Tibial nerve (tissue), 3 donors: ENCODE results near the gene NONO.
"Not testable (repeated sequence)": the region's sequence is repeated elsewhere in the genome, so short reads cannot be mapped to it uniquely, and the experiment has no call there.

ENCODE experiments used
- POLR2A ChIP-seq, 2 donors: fragments of 450-650 bp; IDR thresholded peaks; one replicate each; pipeline ENCODE4 v1.6.1; 2017; ENCODE audit warnings: antibody characterized with exemption in 2 of 2, mild to moderate bottlenecking in 2 of 2, moderate library complexity in 2 of 2
- TF ChIP-seq, protein P1 (sequence below), 5 experiments: fragments of 200-600 bp in 3 of 5; fragments of 450-650 bp in 2 of 5; sonication (generic) in 3 of 5; IDR thresholded peaks; one replicate each; pipeline ENCODE4 v1.5.1; 2016 to 2019; ENCODE audit warnings: antibody characterized with exemption in 5 of 5, mild to moderate bottlenecking in 3 of 5, moderate library complexity in 2 of 5

DNA sequence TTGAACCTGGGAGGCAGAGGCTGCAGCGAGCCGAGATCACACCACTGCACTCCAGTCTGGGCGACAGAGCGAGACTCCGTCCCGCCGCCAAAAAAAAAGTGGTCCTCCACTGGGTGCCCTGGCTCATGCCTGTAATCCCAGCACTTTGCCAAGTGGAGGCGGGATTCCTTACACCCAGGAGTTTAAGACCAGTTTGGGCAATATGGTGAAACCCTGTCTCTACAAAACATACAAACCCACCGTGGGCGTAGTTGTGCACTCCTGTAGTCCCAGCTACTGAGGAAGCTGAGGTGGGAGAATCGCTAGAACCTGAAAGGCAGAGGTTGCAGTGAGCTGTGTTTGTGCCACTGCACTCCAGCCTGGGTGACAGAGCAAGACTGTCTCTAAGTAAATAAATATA is 2.1 kb upstream of the NONO start:
- not testable (repeated sequence) for TF ChIP-seq POLR2A (IDR thresholded peaks at IDR 0.05)
- TF ChIP-seq, protein P1, sequence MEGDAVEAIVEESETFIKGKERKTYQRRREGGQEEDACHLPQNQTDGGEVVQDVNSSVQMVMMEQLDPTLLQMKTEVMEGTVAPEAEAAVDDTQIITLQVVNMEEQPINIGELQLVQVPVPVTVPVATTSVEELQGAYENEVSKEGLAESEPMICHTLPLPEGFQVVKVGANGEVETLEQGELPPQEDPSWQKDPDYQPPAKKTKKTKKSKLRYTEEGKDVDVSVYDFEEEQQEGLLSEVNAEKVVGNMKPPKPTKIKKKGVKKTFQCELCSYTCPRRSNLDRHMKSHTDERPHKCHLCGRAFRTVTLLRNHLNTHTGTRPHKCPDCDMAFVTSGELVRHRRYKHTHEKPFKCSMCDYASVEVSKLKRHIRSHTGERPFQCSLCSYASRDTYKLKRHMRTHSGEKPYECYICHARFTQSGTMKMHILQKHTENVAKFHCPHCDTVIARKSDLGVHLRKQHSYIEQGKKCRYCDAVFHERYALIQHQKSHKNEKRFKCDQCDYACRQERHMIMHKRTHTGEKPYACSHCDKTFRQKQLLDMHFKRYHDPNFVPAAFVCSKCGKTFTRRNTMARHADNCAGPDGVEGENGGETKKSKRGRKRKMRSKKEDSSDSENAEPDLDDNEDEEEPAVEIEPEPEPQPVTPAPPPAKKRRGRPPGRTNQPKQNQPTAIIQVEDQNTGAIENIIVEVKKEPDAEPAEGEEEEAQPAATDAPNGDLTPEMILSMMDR (IDR thresholded peaks at IDR 0.05), result not testable (repeated sequence)
